HCT116 (cell line): Measurements from ENCODE around the gene MDH1. TPM values are rescaled to one million over a fixed set of nuclear protein-coding genes. Genes with fewer than 3 reads are reported as not detected.

Experiments used
- ATAC-seq: fragments of 200-7000 bp; cut with Tn5 transposase; 2 replicates; pipeline ENCODE4 v1.9.1; 2020; ENCODE audit warnings: mild to moderate bottlenecking, moderate library complexity
- BruUV-seq: library from RNA; stranded (reverse); fragments of 400-500 nt; replicated peaks from 2 replicates; lab custom pipeline; 2021; lab: Mats Ljungman, UMichigan
- CTCF ChIA-PET: fragments of 300-600 bp; sonication (Branson Sonifier 250); formaldehyde crosslinking; loops from one replicate; lab custom pipeline; 2021; ENCODE audit warnings: antibody characterized with exemption; lab: Charles Lee
- POLR2A ChIA-PET: fragments of 300-600, 350-600 bp; sonication (Branson Sonifier 250); formaldehyde crosslinking; loops from one replicate; lab custom pipeline; 2021; ENCODE audit warnings: antibody characterized with exemption; lab: Charles Lee
- RAD21 ChIA-PET, 2 experiments: fragments of 300-600 bp; sonication (Branson Sonifier 250); formaldehyde crosslinking; loops; one replicate each; lab custom pipeline; 2023; ENCODE audit warnings: low total read pairs in 2 of 2; ENCODE audit not compliant: uncharacterized antibody in 2 of 2, unreplicated experiment in 2 of 2, low non-redundant PET in 1 of 2; lab: Charles Lee
- DNase-seq: peaks from one replicate; pipeline ENCODE4 v3.0.0-alpha.2; 2010; ENCODE audit warnings: low read depth, low spot score
- H2AFZ ChIP-seq: fragments of 200-600 bp; shearing (Covaris generic), sonication (generic); 2 replicates; pipeline ENCODE4 v1.6.1; 2017; ENCODE audit warnings: low read depth, mixed run types, mixed read lengths, antibody characterized with exemption, low read length; ENCODE audit not compliant: poor library complexity, severe bottlenecking
- H3K27ac ChIP-seq: 2 replicates; pipeline ENCODE4 v1.5.1; 2012; ENCODE audit warnings: low read depth, low read length
- H3K27me3 ChIP-seq: fragments of 200-600 bp; sonication (generic); 2 replicates; pipeline ENCODE4 v1.6.1; 2016; ENCODE audit warnings: mixed run types, low read length, mixed read lengths; ENCODE audit not compliant: insufficient read depth
- H3K36me3 ChIP-seq, 2 experiments: fragments of 200-500 bp in 1 of 2; fragments of 200-600 bp in 1 of 2; sonication (Bioruptor generic) in 1 of 2; sonication (generic) in 1 of 2; 2 replicates each; pipeline versions ENCODE4 v1.5.1 to v1.6.1; 2014 to 2016; ENCODE audit warnings: low read length in 2 of 2, inconsistent platforms in 1 of 2, mixed read lengths in 1 of 2, mixed run types in 1 of 2; ENCODE audit not compliant: insufficient read depth in 2 of 2, control insufficient read depth in 1 of 2
- H3K4me1 ChIP-seq, 2 experiments: fragments of 200-600 bp in 1 of 2; sonication (generic) in 1 of 2; 2 replicates each; pipeline versions ENCODE4 v1.5.1 to v1.6.1; 2012 to 2017; ENCODE audit warnings: low read length in 2 of 2, inconsistent platforms in 1 of 2, mild to moderate bottlenecking in 1 of 2, mixed read lengths in 1 of 2, mixed run types in 1 of 2, moderate library complexity in 1 of 2; ENCODE audit not compliant: insufficient read depth in 2 of 2, control insufficient read depth in 1 of 2
- H3K4me2 ChIP-seq: fragments of 200-600 bp; sonication (generic); 2 replicates; pipeline ENCODE4 v1.6.1; 2017; ENCODE audit warnings: mixed run types, low read length, mixed read lengths
- H3K4me3 ChIP-seq, 2 experiments: fragments of 200-600 bp in 1 of 2; sonication (generic) in 1 of 2; replicated peaks in 1 of 2; 2 replicates each; pipeline ENCODE4 v1.5.1; 2011 to 2016; ENCODE audit warnings: low read length in 2 of 2, control low read depth in 1 of 2, low read depth in 1 of 2, mild to moderate bottlenecking in 1 of 2, mixed read lengths in 1 of 2, mixed run types in 1 of 2
- H3K79me2 ChIP-seq: fragments of 200-600 bp; sonication (generic); 2 replicates; pipeline ENCODE4 v1.6.1; 2017; ENCODE audit warnings: mild to moderate bottlenecking, mixed run types, low read length, moderate library complexity, mixed read lengths; ENCODE audit not compliant: insufficient read depth
- H3K9ac ChIP-seq: fragments of 200-600 bp; sonication (generic); 2 replicates; pipeline ENCODE4 v1.6.1; 2016; ENCODE audit warnings: low read length, mixed read lengths
- H3K9me2 ChIP-seq: fragments of 200-600 bp; sonication (generic), shearing (Covaris generic); 2 replicates; pipeline ENCODE4 v1.6.1; 2017; ENCODE audit warnings: mixed run types, mild to moderate bottlenecking, moderate library complexity; ENCODE audit not compliant: insufficient read depth
- H3K9me3 ChIP-seq, 2 experiments: fragments of 200-500 bp in 1 of 2; fragments of 200-600 bp in 1 of 2; sonication (Bioruptor generic) in 1 of 2; sonication (generic) in 1 of 2; 2 replicates each; pipeline ENCODE4 v1.6.1; 2014 to 2017; ENCODE audit warnings: low read length in 2 of 2, mixed read lengths in 2 of 2, inconsistent platforms in 1 of 2, low read depth in 1 of 2, mild to moderate bottlenecking in 1 of 2, mixed run types in 1 of 2, moderate library complexity in 1 of 2; ENCODE audit not compliant: control insufficient read depth in 1 of 2, insufficient read depth in 1 of 2
- H4K20me1 ChIP-seq: fragments of 200-600 bp; sonication (generic), shearing (Covaris generic); 2 replicates; pipeline ENCODE4 v1.6.1; 2017; ENCODE audit warnings: mixed run types, mild to moderate bottlenecking, moderate library complexity; ENCODE audit not compliant: insufficient read depth
- ATF3 ChIP-seq: IDR thresholded peaks from 2 replicates; pipeline ENCODE4 v1.6.1; 2012
- CBX3 ChIP-seq: IDR thresholded peaks from 2 replicates; pipeline ENCODE4 v1.6.1; 2012; ENCODE audit warnings: low read depth
- CEBPB ChIP-seq: IDR thresholded peaks from 2 replicates; pipeline ENCODE4 v1.6.1; 2012; ENCODE audit warnings: low read depth
- EGR1 ChIP-seq: IDR thresholded peaks from 2 replicates; pipeline ENCODE4 v1.6.1; 2012; ENCODE audit warnings: low read depth
- ELF1 ChIP-seq: IDR thresholded peaks from 2 replicates; pipeline ENCODE4 v1.6.1; 2012; ENCODE audit warnings: low read depth, borderline replicate concordance
- EZH2phosphoT487 ChIP-seq: fragments of 200-600 bp; IDR thresholded peaks from 2 replicates; pipeline ENCODE4 v1.6.1; 2018; ENCODE audit warnings: antibody characterized with exemption, borderline replicate concordance
- FOSL1 ChIP-seq: IDR thresholded peaks from 2 replicates; pipeline ENCODE4 v1.6.1; 2012; ENCODE audit warnings: low read depth
- JUND ChIP-seq: IDR thresholded peaks from 2 replicates; pipeline ENCODE4 v1.6.1; 2012
- MAX ChIP-seq: IDR thresholded peaks from 2 replicates; pipeline ENCODE4 v1.6.1; 2012
- POLR2A ChIP-seq: IDR thresholded peaks from 2 replicates; pipeline ENCODE4 v1.7.0; 2011; ENCODE audit warnings: borderline replicate concordance; ENCODE audit not compliant: insufficient read depth, insufficient read length; ENCODE audit errors: extremely low read depth
- POLR2AphosphoS5 ChIP-seq: IDR thresholded peaks from 2 replicates; pipeline ENCODE4 v1.6.1; 2011; ENCODE audit warnings: mild to moderate bottlenecking, low read depth, low read length, moderate library complexity
- RAD21 ChIP-seq: IDR thresholded peaks from 2 replicates; pipeline ENCODE4 v1.6.1; 2012; ENCODE audit warnings: low read depth, mild to moderate bottlenecking
- REST ChIP-seq: IDR thresholded peaks from 2 replicates; pipeline ENCODE4 v1.6.1; 2012; ENCODE audit warnings: low read depth
- SIN3A ChIP-seq: IDR thresholded peaks from 2 replicates; pipeline ENCODE4 v1.6.1; 2012; ENCODE audit warnings: low read depth
- SRF ChIP-seq: IDR thresholded peaks from 2 replicates; pipeline ENCODE4 v1.6.1; 2012; ENCODE audit warnings: low read depth
- TCF7L2 ChIP-seq: IDR thresholded peaks from 2 replicates; pipeline ENCODE4 v1.7.0; 2011; ENCODE audit warnings: borderline replicate concordance, inconsistent platforms; ENCODE audit not compliant: insufficient read depth, insufficient read length; ENCODE audit errors: extremely low read depth
- YY1 ChIP-seq: IDR thresholded peaks from 2 replicates; pipeline ENCODE4 v1.6.1; 2011; ENCODE audit warnings: low read length, low read depth, moderate library complexity, mild to moderate bottlenecking; ENCODE audit not compliant: insufficient replicate concordance; ENCODE audit errors: extremely low read depth
- ZFX ChIP-seq: fragments of 450-650 bp; IDR thresholded peaks from 2 replicates; pipeline ENCODE4 v1.6.1; 2017
- intact Hi-C: fragments of 100-400 bp; cut with micrococcal nuclease; formaldehyde crosslinking; loops from 2 replicates; pipeline ENCODE4 v1.10.0; 2022
- total RNA-seq: library from RNA; stranded (reverse); gene quantifications from one replicate; pipeline ENCODE4 v1.2.1, GENCODE V29; 2021; ENCODE audit not compliant: unreplicated experiment

The MDH1 gene
- total RNA-seq, 1 experiment from 2014 or later = 192 TPM

- RAD21 ChIA-PET = no interaction called here
- TF ChIP-seq TCF7L2 (no peak), SIN3A (no peak), FOSL1 (no peak), RAD21 (no peak), ZFX (no peak), JUND (no peak), ELF1 (no peak), MAX (no peak), EGR1 (no peak), YY1 (no peak), CEBPB (no peak)
- BruUV-seq = no TSS peak
Observed at GRCh38 chr2:63619328-63619727, 30.6 kb downstream of the MDH1 start.

GRCh38 chr2:63622751-63623150 is 34.0 kb downstream of the MDH1 start:
- no peaks in the 10 kb centered on the region for H3K9me2 ChIP-seq
- no TSS peak for BruUV-seq
- no peaks in the 10 kb centered on the region for H3K4me1 ChIP-seq
- no peak overlapping the region for H3K4me2 ChIP-seq
- ChIA-PET RAD21 (no interaction called here), CTCF (no interaction called here), POLR2A (no interaction called here)
- H3K27me3 ChIP-seq = no peaks in the 10 kb centered on the region
- H3K79me2 ChIP-seq = no peaks in the 10 kb centered on the region
- ATAC-seq = no peak
- H3K9ac ChIP-seq = no peak overlapping the region
- no peak for DNase-seq
- no peak overlapping the region for H2AFZ ChIP-seq
- no peak overlapping the region for H3K4me3 ChIP-seq
- H3K9me3 ChIP-seq = no peaks in the 10 kb centered on the region
- no peaks in the 10 kb centered on the region for H3K36me3 ChIP-seq
- intact Hi-C loops = no loop called here
- no peak for TF ChIP-seq REST
- no peak for TF ChIP-seq TCF7L2
- no peak for TF ChIP-seq POLR2AphosphoS5
- no peak for TF ChIP-seq EZH2phosphoT487
- TF ChIP-seq FOSL1 = no peak
- TF ChIP-seq ELF1 = no peak
- TF ChIP-seq SIN3A = no peak
- no peak for TF ChIP-seq ZFX
- no peak for TF ChIP-seq POLR2A
- no peak for TF ChIP-seq SRF
- TF ChIP-seq YY1 = no peak
- no peak for TF ChIP-seq CEBPB
- no peak for TF ChIP-seq MAX
- no peak for TF ChIP-seq CBX3
- TF ChIP-seq ATF3 = no peak
- no peaks in the 10 kb centered on the region for H4K20me1 ChIP-seq
- no peak overlapping the region for H3K27ac ChIP-seq

More at GRCh38 chr2:63619328-63619727, 30.6 kb downstream of the MDH1 start:
- H3K9me2 ChIP-seq = no peaks in the 10 kb centered on the region
- H3K4me2 ChIP-seq = no peak overlapping the region
- H2AFZ ChIP-seq = no peak overlapping the region
- no peaks in the 10 kb centered on the region for H4K20me1 ChIP-seq
- CTCF ChIA-PET = no interaction called here
- no peak overlapping the region for H3K4me3 ChIP-seq
- no peaks in the 10 kb centered on the region for H3K36me3 ChIP-seq
- ATAC-seq (no peak), DNase-seq (no peak)
- POLR2A ChIA-PET = interaction anchor here (0.5 kb wide), 1 partner anchor 18 kb away, joined by 4 read pairs; no protein-coding TSS in a partner anchor
- H3K9ac ChIP-seq = no peak overlapping the region
- intact Hi-C loops = no loop called here
- no peak overlapping the region for H3K27ac ChIP-seq
- no peaks in the 10 kb centered on the region for H3K9me3 ChIP-seq
- H3K79me2 ChIP-seq = no peaks in the 10 kb centered on the region
- no peaks in the 10 kb centered on the region for H3K27me3 ChIP-seq
- H3K4me1 ChIP-seq = peaks cover 13 to 20% of the 10 kb centered on the region in 2 experiments
